HG03159 (cell line): ENCODE measurements around the gene F11R.
A peak's percentile ranks its signal among the peaks of the same experiment; 100 is the strongest.
"Not testable (repeated sequence)": the region's sequence is repeated elsewhere in the genome, so short reads cannot be mapped to it uniquely, and the experiment has no call there.

Experiments used
- ATAC-seq: cut with Tn5 transposase; IDR thresholded peaks from one replicate; pipeline ENCODE4 v1.9.1; 2021; ENCODE audit warnings: mild to moderate bottlenecking, moderate library complexity; ENCODE audit not compliant: unreplicated experiment

The F11R gene

DNA sequence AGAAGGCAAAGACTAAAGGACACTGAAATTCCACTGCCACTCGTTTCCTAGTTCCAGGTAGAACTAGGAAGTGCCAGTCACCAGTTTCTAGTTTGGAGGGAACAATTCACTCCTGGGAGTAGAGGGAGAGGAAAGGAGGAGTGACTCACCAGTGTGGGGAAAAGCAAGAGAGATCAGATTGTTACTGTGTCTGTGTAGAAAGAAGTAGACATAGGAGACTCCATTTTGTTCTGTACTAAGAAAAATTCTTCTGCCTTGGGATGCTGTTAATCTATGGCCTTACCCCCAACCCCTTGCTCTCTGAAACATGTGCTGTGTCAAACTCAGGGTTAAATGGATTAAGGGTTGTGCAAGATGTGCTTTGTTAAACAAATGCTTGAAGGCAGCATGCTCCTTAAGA is 4.3 kb downstream of the F11R start:
- not testable (repeated sequence) for ATAC-seq

GRCh38 chr1:161013488-161014230 is 7.3 kb downstream of the F11R start:
- peak; percentile 82 for ATAC-seq

- no peak for ATAC-seq
Observed at GRCh38 chr1:161013131-161013487, 7.8 kb downstream of the F11R start.

- no peak for ATAC-seq
Observed at GRCh38 chr1:161012420-161012819, 8.5 kb downstream of the F11R start.

GRCh38 chr1:161009602-161010211 is 11.2 kb downstream of the F11R start:
- ATAC-seq: no peak

- no peak for ATAC-seq
Observed at GRCh38 chr1:161008869-161009510, 12.0 kb downstream of the F11R start.

DNA sequence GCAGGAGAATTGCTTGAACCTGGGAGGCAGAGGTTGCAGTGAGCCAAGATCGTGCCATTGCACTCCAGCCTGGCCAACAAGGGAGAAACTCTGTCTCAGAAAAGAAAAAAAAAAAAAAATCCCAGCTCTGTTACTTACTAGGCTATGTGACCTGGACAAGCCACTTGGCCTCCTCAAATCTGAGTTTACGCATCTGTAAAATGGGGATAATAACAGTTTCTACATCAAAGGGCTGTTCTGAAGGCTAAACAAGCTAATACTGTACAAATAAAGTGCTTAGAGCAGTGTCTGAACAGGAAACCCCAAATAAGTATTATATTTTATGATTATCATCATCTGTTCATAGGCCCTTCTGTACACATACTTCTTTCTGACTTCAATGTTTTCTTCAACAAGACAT is 13.6 kb downstream of the F11R start:
- no peak for ATAC-seq

DNA sequence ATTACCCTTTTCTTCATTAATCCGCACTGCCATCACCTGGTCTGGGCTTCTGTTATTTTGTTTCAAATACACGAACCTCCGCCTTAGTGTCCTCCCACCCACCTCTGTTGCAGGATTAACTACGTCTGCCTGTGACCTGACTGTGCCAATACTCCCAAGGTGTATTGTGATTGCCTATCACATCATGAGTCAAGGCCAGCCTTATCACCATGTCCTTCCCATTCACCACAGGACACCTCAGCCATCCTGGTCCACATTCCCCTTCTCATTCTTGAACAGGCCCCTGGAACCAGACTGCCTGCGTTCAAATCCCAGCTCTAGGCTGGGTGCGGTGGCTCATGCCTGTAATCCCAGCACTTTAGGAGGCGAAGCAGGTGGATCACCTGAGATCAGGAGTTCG is 14.4 kb downstream of the F11R start:
- no peak for ATAC-seq

DNA sequence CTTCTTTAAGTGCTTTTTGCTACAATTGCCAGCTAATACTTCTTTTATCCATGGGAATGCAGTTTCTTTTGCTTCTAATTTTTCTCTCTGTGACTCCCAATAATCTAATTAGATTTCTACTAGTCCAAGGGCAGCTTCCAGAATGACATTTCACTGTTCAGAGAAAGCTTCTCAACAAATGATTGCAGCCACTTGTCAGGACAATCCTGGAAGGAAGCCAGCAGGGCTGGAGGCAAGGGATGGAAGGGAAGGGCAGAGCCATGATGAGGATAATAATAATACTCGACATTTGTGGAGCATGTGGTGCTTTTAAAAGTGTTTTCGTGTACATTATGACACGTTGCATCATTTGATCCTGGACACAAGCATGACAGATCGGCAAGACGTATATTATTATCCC is 19.4 kb downstream of the F11R start:
- no peak for ATAC-seq

- ATAC-seq: no peak
Observed at GRCh38 chr1:161000736-161001480, 20.0 kb downstream of the F11R start.

- ATAC-seq: no peak
Observed at GRCh38 chr1:160999376-160999775, 21.6 kb downstream of the F11R start.

- ATAC-seq: no peak
Observed at GRCh38 chr1:160997323-160998038, 23.5 kb downstream of the F11R start.

GRCh38 chr1:160996178-160996577 is 24.8 kb downstream of the F11R start:
- no peak for ATAC-seq

DNA sequence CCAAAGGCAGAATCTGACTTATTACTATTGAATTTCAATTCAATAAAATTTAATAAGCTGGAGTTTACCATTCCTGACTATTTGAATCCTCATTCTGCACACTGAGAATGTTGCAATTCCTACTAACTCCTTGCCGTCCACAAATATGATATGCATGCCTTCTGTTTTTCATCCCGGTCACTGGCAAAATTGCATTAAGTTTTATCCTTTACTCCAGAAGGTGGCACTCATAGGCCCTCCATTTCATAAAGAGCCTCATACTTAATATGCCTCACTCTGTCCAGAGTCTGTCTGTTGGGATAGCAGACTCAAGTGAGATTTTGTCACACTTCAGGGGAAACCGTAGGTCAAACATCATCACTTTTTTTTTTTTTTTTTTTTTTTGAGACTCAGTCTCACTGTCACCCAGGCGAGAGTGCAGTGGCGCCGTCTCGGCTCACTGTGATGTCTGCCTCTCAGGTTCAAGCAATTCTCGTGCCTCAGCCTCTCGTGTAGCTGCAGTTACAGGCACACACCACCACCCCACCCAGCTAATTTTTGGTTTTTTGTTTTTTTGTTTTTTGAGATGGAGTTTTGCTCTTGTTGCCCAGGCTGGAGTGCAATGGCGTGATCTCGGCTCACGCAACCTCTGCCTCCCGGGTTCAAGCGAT is 27.3 kb downstream of the F11R start:
- ATAC-seq: no peak

GRCh38 chr1:160992036-160992435 is 28.9 kb downstream of the F11R start:
- ATAC-seq: not testable (repeated sequence)

DNA sequence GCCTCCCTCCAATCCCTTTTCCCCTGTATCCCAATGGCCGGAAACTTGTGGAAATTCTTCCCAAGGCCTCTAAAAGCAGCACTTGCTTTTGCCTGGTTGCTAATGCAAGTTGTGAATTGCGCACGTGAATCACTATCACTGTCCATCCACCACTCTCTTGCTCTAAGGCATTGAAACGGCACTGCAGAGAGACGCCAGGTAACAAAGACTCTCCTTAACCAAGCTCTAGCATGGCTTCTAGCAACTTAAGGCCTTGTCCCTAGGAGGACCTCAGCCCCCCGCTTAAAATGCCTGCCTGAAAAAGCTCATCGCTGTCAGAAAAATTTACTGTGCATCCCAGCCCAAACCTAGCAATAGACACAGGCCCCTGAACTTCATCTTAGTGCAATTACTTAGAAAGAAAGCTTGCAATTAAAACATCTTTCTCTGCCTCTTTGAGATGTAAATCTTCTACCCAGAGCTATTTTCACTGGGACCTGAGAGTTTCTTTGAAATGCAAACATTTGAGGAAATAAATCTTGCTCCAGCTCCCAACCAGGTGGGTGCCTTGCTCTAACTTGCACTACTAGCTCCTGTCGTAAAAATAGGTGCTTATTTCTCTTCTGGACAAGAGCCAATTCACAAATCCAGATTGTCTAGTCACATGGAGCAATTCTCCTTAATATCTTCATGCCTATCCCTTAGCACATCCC is 33.4 kb downstream of the F11R start:
- ATAC-seq: no peak

- no peak for ATAC-seq
Observed at GRCh38 chr1:160985723-160986122, 35.2 kb downstream of the F11R start.

DNA sequence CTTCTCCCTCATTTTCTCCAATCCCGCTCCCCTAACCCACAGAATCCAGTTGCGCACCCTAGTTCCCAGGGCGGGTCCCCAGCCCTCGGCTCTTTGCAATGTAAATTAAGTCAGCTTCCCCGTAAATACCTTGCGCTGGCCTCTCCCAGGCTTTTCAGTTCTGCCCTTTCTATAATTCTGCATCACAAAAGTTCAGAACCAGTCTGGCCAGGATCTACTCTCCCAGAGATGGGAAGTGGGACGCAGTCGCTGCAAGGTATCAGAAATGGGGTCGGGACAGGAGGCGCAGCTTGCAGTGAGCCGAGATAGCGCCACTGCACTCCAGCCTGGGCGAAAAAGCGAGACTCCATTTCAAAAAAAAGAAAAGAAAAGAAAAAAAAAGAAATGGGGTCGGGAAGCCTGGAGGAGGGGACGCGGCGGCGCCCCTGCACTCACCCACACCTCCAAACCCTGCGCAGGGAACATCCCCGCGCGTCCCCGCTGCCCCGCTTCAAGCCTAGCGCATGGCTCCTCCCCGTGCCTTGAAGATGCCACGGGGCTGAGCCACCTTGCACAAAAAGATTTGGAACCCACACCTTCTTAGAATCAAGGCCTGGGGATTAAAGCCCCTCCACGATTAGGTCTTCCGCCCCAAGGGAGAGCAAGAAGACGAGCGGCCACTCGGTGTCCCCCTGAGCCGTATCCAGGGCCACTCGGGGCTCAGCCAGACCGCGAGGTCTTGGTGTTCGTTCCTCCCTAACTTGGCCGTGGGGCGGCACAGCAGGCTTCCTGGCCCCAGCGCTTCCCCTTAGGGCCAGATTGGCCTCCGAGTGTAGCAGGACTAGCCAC is 39.2 kb downstream of the F11R start:
- no peak for ATAC-seq

DNA sequence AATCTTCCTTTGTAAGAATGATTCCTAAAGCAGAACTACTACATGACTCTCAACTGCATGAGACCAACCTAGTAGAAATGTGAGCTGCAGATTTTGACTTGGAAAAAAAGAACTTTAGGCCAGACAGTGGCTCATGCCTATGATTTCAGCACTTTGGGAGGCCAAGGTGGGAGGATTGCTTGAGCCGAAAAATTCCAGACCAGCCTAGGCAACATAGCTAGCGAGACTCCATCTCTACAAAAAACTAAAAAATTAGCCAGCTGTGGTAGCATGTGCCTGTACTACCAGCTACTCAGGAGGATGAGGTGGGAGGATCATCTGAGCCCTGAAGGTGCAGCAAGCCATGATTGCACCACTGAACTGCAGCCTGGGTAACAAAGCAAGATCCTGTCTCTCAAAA is 41.7 kb downstream of the F11R start:
- ATAC-seq: no peak
